Sigmoid colon (tissue), 4 donors: ENCODE data around the gene AIPL1.

Source experiments
- EP300 ChIP-seq, 4 donors: sonication (generic); formaldehyde crosslinking; IDR thresholded peaks; one replicate each; pipeline ENCODE4 v1.6.1; 2017; ENCODE audit warnings: antibody characterized with exemption in 4 of 4
- POLR2A ChIP-seq, 2 donors: fragments of 450-650 bp; IDR thresholded peaks; one replicate each; pipeline ENCODE4 v1.6.1; 2016; ENCODE audit warnings: antibody characterized with exemption in 2 of 2, mild to moderate bottlenecking in 2 of 2, moderate library complexity in 2 of 2

GRCh38 chr17:6408735-6409134, 26.2 kb downstream of the AIPL1 start:
- TF ChIP-seq POLR2A (IDR thresholded peaks at IDR 0.05) = no peak
- TF ChIP-seq EP300 (IDR thresholded peaks at IDR 0.05) = no peak
